ENCODE measurements around the gene VPS13D. TPM values are rescaled to one million over a fixed set of nuclear protein-coding genes. Genes with fewer than 3 reads are reported as not detected.

The VPS13D gene
- total RNA-seq, 2 donors from 2014 or later, result 48.1 to 65.2 TPM

- H3K4me1 ChIP-seq, result no peaks in the 10 kb centered on the region
- no peaks in the 10 kb centered on the region for H3K27me3 ChIP-seq
- H3K27ac ChIP-seq, result no peak overlapping the region
- DNase-seq (ENCODE audit: low spot score), result no peak
- H3K36me3 ChIP-seq, result peaks cover 65% of the 10 kb centered on the region
- no peak overlapping the region for H3K4me3 ChIP-seq
- no peak for TF ChIP-seq CTCF (IDR thresholded peaks at IDR 0.05)
- no peaks in the 10 kb centered on the region for H3K9me3 ChIP-seq
These were observed 142.3 kb downstream of the VPS13D start for GRCh38 chr1:12372180-12372579.

- Histone ChIP-seq H3K27me3 (no peaks in the 10 kb centered on the region), H3K4me3 (no peak overlapping the region), H3K27ac (no peak overlapping the region), H3K36me3 (peaks cover 68% of the 10 kb centered on the region), H3K4me1 (no peaks in the 10 kb centered on the region), H3K9me3 (no peaks in the 10 kb centered on the region)
- DNase-seq (ENCODE audit: low spot score), result no peak
- no peak for TF ChIP-seq CTCF (IDR thresholded peaks at IDR 0.05)
These were observed 142.9 kb downstream of the VPS13D start for GRCh38 chr1:12372761-12373160.

GRCh38 chr1:12375133-12375829 lies 145.5 kb downstream of the VPS13D start:
- peaks cover 71% of the 10 kb centered on the region for H3K36me3 ChIP-seq

GRCh38 chr1:12376236-12377045 lies 146.6 kb downstream of the VPS13D start:
- Histone ChIP-seq H3K4me3 (no peak overlapping the region), H3K4me1 (peaks cover 0 to 16% of the 10 kb centered on the region in 2 donors), H3K27me3 (no peaks in the 10 kb centered on the region), H3K27ac (no peak overlapping the region), H3K9me3 (no peaks in the 10 kb centered on the region), H3K36me3 (peaks cover 63% of the 10 kb centered on the region)
- DNase-seq (ENCODE audit: low spot score), result no peak
- no peak for TF ChIP-seq CTCF (IDR thresholded peaks at IDR 0.05)

More at GRCh38 chr1:12375133-12375829, 145.5 kb downstream of the VPS13D start:
- Histone ChIP-seq H3K4me3 (no peak overlapping the region), H3K27ac (no peak overlapping the region), H3K9me3 (no peaks in the 10 kb centered on the region), H3K4me1 (peaks cover 0 to 4% of the 10 kb centered on the region in 2 donors), H3K27me3 (no peaks in the 10 kb centered on the region)
- no peak for DNase-seq (ENCODE audit: low spot score)
- no peak for TF ChIP-seq CTCF (IDR thresholded peaks at IDR 0.05)

GRCh38 chr1:12380326-12381249 lies 150.8 kb downstream of the VPS13D start:
- no peaks in the 10 kb centered on the region for H3K9me3 ChIP-seq
- no peak for TF ChIP-seq CTCF (IDR thresholded peaks at IDR 0.05)
- no peaks in the 10 kb centered on the region for H3K27me3 ChIP-seq
- H3K36me3 ChIP-seq, result peaks cover 69% of the 10 kb centered on the region
- H3K4me1 ChIP-seq, result peaks cover 0 to 17% of the 10 kb centered on the region in 2 donors
- no peak overlapping the region for H3K27ac ChIP-seq
- H3K4me3 ChIP-seq, result no peak overlapping the region
- no peak for DNase-seq (ENCODE audit: low spot score)

Data from right atrium auricular region (tissue), 2 donors.